Esophagus squamous epithelium (tissue), 4 donors: Measurements from ENCODE around the gene UNC93B1.
"Not testable (repeated sequence)": the region's sequence is repeated elsewhere in the genome, so short reads cannot be mapped to it uniquely, and the experiment has no call there.

Experiments used
- CTCF ChIP-seq, 6 experiments: fragments of 450-650 bp in 4 of 6; fragments of 200-600 bp in 2 of 6; sonication (generic) in 2 of 6; IDR thresholded peaks; one replicate each; pipeline ENCODE4 v1.5.1; 2016 to 2019; ENCODE audit warnings: antibody characterized with exemption in 6 of 6, mild to moderate bottlenecking in 4 of 6, moderate library complexity in 4 of 6
- POLR2A ChIP-seq, 4 donors: fragments of 450-650 bp; IDR thresholded peaks; one replicate each; pipeline ENCODE4 v1.6.1; 2017; ENCODE audit warnings: antibody characterized with exemption in 4 of 4, mild to moderate bottlenecking in 4 of 4, moderate library complexity in 3 of 4

DNA sequence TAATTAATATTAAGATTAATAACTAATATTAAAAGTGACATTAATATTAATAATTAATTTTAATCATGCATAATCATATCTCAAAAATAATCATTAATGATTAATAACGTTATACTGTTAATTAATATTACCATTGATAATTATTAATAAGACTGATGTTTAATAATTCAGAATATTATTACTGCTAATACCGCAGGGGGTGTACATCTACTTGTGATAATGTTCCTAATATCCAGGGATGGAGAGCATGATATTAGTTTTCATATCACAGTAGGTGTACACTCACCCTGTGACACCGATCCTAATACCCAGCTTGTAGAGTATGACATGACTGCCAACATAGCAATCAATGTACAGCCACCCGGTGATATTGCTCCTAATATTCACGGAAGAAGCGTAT lies 18.6 kb downstream of the UNC93B1 start:
- not testable (repeated sequence) for TF ChIP-seq CTCF, POLR2A (IDR thresholded peaks at IDR 0.05)
